H1 (cell line): ENCODE results near the gene INPP5F. TPM values are rescaled to one million over a fixed set of nuclear protein-coding genes. Genes with fewer than 3 reads are reported as not detected.

Experiments used
- CEBPB ChIP-seq: IDR thresholded peaks from 2 replicates; pipeline ENCODE4 v1.6.1; 2012; ENCODE audit warnings: low read depth, low read length
- CHD7 ChIP-seq: fragments of 300-600 bp; sonication (generic); IDR thresholded peaks from 2 replicates; pipeline ENCODE4 v1.7.1; 2012; ENCODE audit warnings: low read length, moderate library complexity, mild to moderate bottlenecking, inconsistent platforms; ENCODE audit not compliant: insufficient replicate concordance
- CTBP2 ChIP-seq: IDR thresholded peaks from 2 replicates; pipeline ENCODE4 v1.7.0; 2011; ENCODE audit warnings: borderline replicate concordance, mild to moderate bottlenecking, moderate library complexity, mixed read lengths, low read length; ENCODE audit not compliant: insufficient read depth, insufficient read length
- NANOG ChIP-seq: IDR thresholded peaks from 2 replicates; pipeline ENCODE4 v1.6.1; 2011; ENCODE audit warnings: low read length, low read depth, mild to moderate bottlenecking, inconsistent platforms; ENCODE audit not compliant: insufficient read depth, poor library complexity, severe bottlenecking
- POU5F1 ChIP-seq: IDR thresholded peaks from 2 replicates; pipeline ENCODE4 v1.6.1; 2011; ENCODE audit warnings: low read depth, mild to moderate bottlenecking, low read length, moderate library complexity
- RNF2 ChIP-seq: fragments of 200-900, 300-1000 bp; sonication (generic); IDR thresholded peaks from 2 replicates; pipeline ENCODE4 v1.7.1; 2016; ENCODE audit warnings: borderline replicate concordance, low read depth, mild to moderate bottlenecking, antibody characterized with exemption, low read length; ENCODE audit not compliant: poor library complexity, severe bottlenecking; ENCODE audit errors: missing control alignments
- SP2 ChIP-seq: IDR thresholded peaks from 2 replicates; pipeline ENCODE4 v1.6.1; 2012; ENCODE audit warnings: mild to moderate bottlenecking, low read length, inconsistent platforms
- TAF7 ChIP-seq: optimal IDR thresholded peaks from 2 replicates; pipeline ENCODE3; 2011; ENCODE audit warnings: low read depth, mild to moderate bottlenecking, inconsistent platforms, low read length, moderate library complexity, borderline replicate concordance
- YY1 ChIP-seq: IDR thresholded peaks from 2 replicates; pipeline ENCODE4 v1.6.1; 2011; ENCODE audit warnings: low read depth, mild to moderate bottlenecking, low read length
- polyA plus RNA-seq, 7 experiments: library from polyadenylated mRNA; depleted of rRNA in 3 of 7; stranded (reverse) in 5 of 7; unstranded in 2 of 7; fragments of >200 nt in 5 of 7; fragments of 200-250 nt in 2 of 7; gene quantifications; 1 replicate in 5 of 7; 2 replicates in 1 of 7; 4 replicates in 1 of 7; pipeline versions ENCODE4 v1.2.1 to v1.2.3, GENCODE V29; 2011 to 2013; ENCODE audit warnings: missing spikeins in 2 of 7, mixed read lengths in 2 of 7
- total RNA-seq: library from RNA; stranded (reverse); fragmentation: NEBNext Ultra II Directional; extraction: Animal tissue kit (Norgen Biotek cat#: 25700); gene quantifications from 2 replicates; pipeline ENCODE4 v1.2.1, GENCODE V29; 2021

The INPP5F gene
- total and polyA plus RNA-seq, 2 of the 8 experiments (the other 6 are each of a cell fraction or from before 2014, with no cell fraction given), result 50.1 to 101 TPM

DNA sequence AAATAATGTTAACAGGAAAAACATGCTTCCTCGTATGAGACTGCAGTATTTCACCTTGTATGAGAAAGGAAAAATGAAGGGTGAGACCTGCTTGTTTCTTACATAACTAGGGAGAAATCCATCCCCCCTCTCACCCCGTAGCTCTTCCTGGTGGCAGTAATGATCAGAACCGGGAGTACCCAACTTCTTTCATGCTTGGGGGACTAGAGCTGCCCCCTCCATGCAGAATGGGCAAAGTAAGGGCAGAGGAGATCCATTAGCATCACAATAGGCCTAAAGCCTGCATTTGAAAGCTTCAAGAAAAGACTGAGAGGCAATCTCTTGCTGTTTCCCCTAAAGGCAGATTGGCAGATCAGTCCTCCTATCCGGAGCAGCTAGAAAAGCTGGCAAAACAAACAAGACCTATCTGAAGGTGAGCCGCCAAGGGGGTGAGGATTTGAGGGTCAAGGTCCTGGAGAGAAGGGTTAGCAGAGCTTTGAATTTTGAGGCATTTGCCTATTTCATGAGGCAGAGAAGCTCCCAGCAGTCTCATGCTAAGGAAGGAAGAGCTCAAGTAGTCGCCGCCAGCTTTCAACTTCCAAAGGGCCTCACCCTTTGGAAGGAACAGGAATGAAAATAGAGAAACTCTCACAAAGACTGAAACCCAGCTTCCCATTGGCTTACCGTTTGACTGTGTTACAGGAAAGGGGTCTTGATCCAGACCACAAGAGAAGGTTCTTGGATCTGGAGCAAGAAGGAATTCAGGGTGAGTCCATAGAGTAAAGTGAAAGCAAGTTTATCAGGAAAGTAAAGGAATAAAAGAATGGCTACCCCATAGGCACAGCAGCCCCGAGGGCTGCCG, 38.4 kb upstream of the INPP5F start (continued):
- TF ChIP-seq CHD7, result peak; percentile 77
- no peak for TF ChIP-seq TAF7
- peak; percentile 62 for TF ChIP-seq CTBP2
- TF ChIP-seq CEBPB, result no peak
- peak; percentile 97 for TF ChIP-seq POU5F1
- TF ChIP-seq NANOG, result peak; percentile 32
- no peak for TF ChIP-seq RNF2
- peak; percentile 58; the same call in 1 of the 2 replicates for TF ChIP-seq YY1
- peak; percentile 46 for TF ChIP-seq SP2
